Measurements from ENCODE around the gene SRSF4.
A peak's percentile ranks its signal among the peaks of the same experiment; 100 is the strongest.
"Not testable (repeated sequence)": the region's sequence is repeated elsewhere in the genome, so short reads cannot be mapped to it uniquely, and the experiment has no call there.

SRSF4 gene

GRCh38 chr1:29114654-29115053 is 67.0 kb downstream of the SRSF4 start:
- no peak overlapping the region for H3K4me3 ChIP-seq (ENCODE audit: low read depth, low read length)
- no peak for DNase-seq (ENCODE audit: low read depth)
- TF ChIP-seq, protein P1, sequence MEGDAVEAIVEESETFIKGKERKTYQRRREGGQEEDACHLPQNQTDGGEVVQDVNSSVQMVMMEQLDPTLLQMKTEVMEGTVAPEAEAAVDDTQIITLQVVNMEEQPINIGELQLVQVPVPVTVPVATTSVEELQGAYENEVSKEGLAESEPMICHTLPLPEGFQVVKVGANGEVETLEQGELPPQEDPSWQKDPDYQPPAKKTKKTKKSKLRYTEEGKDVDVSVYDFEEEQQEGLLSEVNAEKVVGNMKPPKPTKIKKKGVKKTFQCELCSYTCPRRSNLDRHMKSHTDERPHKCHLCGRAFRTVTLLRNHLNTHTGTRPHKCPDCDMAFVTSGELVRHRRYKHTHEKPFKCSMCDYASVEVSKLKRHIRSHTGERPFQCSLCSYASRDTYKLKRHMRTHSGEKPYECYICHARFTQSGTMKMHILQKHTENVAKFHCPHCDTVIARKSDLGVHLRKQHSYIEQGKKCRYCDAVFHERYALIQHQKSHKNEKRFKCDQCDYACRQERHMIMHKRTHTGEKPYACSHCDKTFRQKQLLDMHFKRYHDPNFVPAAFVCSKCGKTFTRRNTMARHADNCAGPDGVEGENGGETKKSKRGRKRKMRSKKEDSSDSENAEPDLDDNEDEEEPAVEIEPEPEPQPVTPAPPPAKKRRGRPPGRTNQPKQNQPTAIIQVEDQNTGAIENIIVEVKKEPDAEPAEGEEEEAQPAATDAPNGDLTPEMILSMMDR (conservative IDR thresholded peaks at IDR 0.05; ENCODE audit: low read depth, low read length), result no peak

- H3K4me3 ChIP-seq (ENCODE audit: low read depth, low read length), result no peak overlapping the region
- DNase-seq (ENCODE audit: low read depth), result no peak
- TF ChIP-seq, protein P1 (conservative IDR thresholded peaks at IDR 0.05; ENCODE audit: low read depth, low read length), result no peak
These were observed 68.1 kb downstream of the SRSF4 start for GRCh38 chr1:29113413-29114117.

- H3K4me3 ChIP-seq (ENCODE audit: low read depth, low read length), result no peak overlapping the region
- no peak for DNase-seq (ENCODE audit: low read depth)
- TF ChIP-seq, protein P1 (conservative IDR thresholded peaks at IDR 0.05; ENCODE audit: low read depth, low read length), result no peak
These were observed 68.8 kb downstream of the SRSF4 start for GRCh38 chr1:29112705-29113412.

GRCh38 chr1:29108041-29108440 is 73.7 kb downstream of the SRSF4 start:
- not testable (repeated sequence) for DNase-seq (ENCODE audit: low read depth); H3K4me3 ChIP-seq (ENCODE audit: low read depth, low read length)

GRCh38 chr1:29105822-29106221 is 75.9 kb downstream of the SRSF4 start:
- TF ChIP-seq, protein P1 (conservative IDR thresholded peaks at IDR 0.05; ENCODE audit: low read depth, low read length), result no peak
- H3K4me3 ChIP-seq (ENCODE audit: low read depth, low read length), result no peak overlapping the region
- DNase-seq (ENCODE audit: low read depth), result peak; percentile 49

DNA sequence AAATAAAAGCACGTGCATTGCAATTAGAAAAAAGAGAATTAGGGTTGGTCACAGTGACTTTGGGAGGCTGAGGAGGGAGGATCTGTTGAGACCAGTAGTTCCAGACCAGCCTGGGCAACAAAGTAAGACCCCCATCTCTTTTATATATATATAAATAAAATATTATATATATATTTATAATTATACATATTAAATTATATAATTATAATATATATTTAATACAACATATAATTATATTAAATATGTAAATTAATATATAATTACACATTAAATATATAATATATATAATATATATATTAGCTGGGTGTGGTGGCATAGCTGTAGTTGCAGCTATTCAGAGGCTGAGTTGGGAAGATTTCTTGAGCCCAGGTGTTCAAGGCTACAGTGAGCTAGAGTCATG is 81.2 kb downstream of the SRSF4 start:
- TF ChIP-seq, protein P1 (conservative IDR thresholded peaks at IDR 0.05; ENCODE audit: low read depth, low read length), result no peak
- no peak overlapping the region for H3K4me3 ChIP-seq (ENCODE audit: low read depth, low read length)
- no peak for DNase-seq (ENCODE audit: low read depth)

DNA sequence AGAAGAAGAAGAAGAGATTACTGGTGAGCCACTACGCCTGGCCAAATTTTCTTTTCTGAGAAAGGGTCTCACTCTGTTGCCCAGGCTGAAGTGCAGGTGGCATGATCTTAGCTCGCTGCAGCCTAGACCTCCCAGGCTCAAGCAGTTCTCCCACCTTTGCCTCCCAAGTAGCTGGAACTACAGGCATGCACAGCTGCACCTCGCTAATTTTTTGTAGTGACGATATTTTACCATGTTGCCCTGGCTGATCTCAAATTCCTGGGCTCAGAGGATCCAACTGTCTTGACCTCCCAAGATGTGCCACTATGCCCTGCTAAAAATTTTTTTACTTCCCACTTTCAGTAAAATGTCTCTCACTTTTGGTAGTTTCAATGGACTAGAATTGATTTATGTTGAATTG is 82.4 kb downstream of the SRSF4 start:
- no peak overlapping the region for H3K4me3 ChIP-seq (ENCODE audit: low read depth, low read length)
- TF ChIP-seq, protein P1 (conservative IDR thresholded peaks at IDR 0.05; ENCODE audit: low read depth, low read length), result no peak
- no peak for DNase-seq (ENCODE audit: low read depth)

Measured in choroid plexus epithelial cell (primary cell).